ENCODE results near the gene GON4L.

DNA sequence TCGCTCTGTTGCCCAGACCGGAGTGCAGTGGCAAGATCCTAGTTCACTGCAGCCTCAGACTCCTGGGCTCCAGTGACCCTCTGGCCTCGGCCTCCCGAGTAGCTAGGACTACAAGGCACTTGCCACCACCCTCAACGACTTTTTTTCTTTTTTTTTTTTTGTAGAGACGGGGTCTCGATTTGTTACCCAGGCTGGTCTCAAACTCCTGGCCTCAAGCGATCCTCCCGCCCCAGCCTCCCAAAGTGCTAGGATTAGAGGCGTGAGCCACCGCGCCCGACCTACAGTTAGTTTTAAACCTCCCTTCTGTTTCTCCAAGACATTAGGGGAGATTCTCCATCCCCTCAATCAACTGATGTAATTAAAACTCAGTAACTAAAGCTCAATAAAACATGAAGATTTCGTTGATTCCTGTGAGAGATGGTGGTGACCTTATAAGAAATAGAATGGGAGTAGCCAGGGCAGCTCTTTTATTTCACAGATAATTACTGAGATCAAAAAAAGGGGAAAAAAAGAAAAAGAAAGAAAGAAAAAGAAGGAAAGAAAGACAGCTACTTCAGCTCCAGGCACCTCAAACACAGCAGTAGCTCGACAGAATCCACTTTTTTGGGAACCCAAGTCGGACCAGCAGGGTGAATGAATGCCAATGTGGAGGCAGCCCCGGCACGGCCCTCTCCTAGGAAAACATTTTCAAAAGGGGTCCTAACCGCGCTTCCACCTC, 598 bp downstream of the GON4L start:
- TF ChIP-seq CTCF (IDR thresholded peaks at IDR 0.05) (no peak), POLR2A (IDR thresholded peaks at IDR 0.05) (no peak)

All from thyroid gland (tissue), 4 donors.